SK-N-SH treated with all-trans-retinoic acid at 6 μM for 48 hours (cell line): ENCODE data around the gene SARS1.

Experiments
- ATAC-seq: fragments of 200-7000 bp; cut with Tn5 transposase; 3 replicates; pipeline ENCODE4 v1.9.1; 2020; ENCODE audit warnings: mild to moderate bottlenecking, moderate library complexity
- BACH2 ChIP-seq: fragments of 250-450 bp; sonication (Bioruptor Pico); IDR thresholded peaks from 2 replicates; pipeline ENCODE4 v1.9.0; 2021; ENCODE audit warnings: mild to moderate bottlenecking, borderline replicate concordance
- CSRNP3 ChIP-seq: fragments of 250-450 bp; sonication (Bioruptor Pico); IDR thresholded peaks from 2 replicates; pipeline ENCODE4 v1.5.1; 2021; ENCODE audit warnings: mild to moderate bottlenecking, moderate library complexity
- ESRRG ChIP-seq: fragments of 250-450 bp; sonication (Bioruptor Pico); IDR thresholded peaks from 2 replicates; pipeline ENCODE4 v1.6.1; 2021; ENCODE audit warnings: mild to moderate bottlenecking
- GLIS3 ChIP-seq: fragments of 250-450 bp; sonication (Bioruptor Pico); IDR thresholded peaks from 2 replicates; pipeline ENCODE4 v1.5.0; 2020; ENCODE audit warnings: mild to moderate bottlenecking, moderate library complexity
- OSR1 ChIP-seq: fragments of 250-450 bp; sonication (Bioruptor Pico); IDR thresholded peaks from 2 replicates; pipeline ENCODE4 v1.8.0; 2022; ENCODE audit warnings: moderate library complexity, mild to moderate bottlenecking, inconsistent platforms
- PATZ1 ChIP-seq: fragments of 250-450 bp; sonication (Bioruptor Pico); IDR thresholded peaks from 2 replicates; pipeline ENCODE4 v1.8.0; 2020; ENCODE audit warnings: mild to moderate bottlenecking, moderate library complexity, borderline replicate concordance
- POU6F1 ChIP-seq: fragments of 250-450 bp; sonication (Bioruptor Pico); IDR thresholded peaks from 2 replicates; pipeline ENCODE4 v1.8.0; 2021; ENCODE audit warnings: low read depth, mild to moderate bottlenecking, moderate library complexity, borderline replicate concordance
- PPARA ChIP-seq: fragments of 250-450 bp; sonication (Bioruptor Pico); IDR thresholded peaks from 2 replicates; pipeline ENCODE4 v1.5.0; 2020; ENCODE audit warnings: mild to moderate bottlenecking, borderline replicate concordance
- RARB ChIP-seq: fragments of 250-450 bp; sonication (Bioruptor Pico); IDR thresholded peaks from 2 replicates; pipeline ENCODE4 v1.8.0; 2021; ENCODE audit warnings: mild to moderate bottlenecking, moderate library complexity
- SNAI2 ChIP-seq: fragments of 250-450 bp; sonication (Bioruptor Pico); IDR thresholded peaks from 2 replicates; pipeline ENCODE4 v1.5.0; 2020; ENCODE audit warnings: mild to moderate bottlenecking, moderate library complexity
- TCF4 ChIP-seq: fragments of 250-450 bp; sonication (Bioruptor Pico); IDR thresholded peaks from 2 replicates; pipeline ENCODE4 v1.8.0; 2021; ENCODE audit warnings: mild to moderate bottlenecking, moderate library complexity, borderline replicate concordance
- TOX ChIP-seq: fragments of 250-450 bp; sonication (Bioruptor Pico); IDR thresholded peaks from 2 replicates; pipeline ENCODE4 v1.8.0; 2021; ENCODE audit warnings: mild to moderate bottlenecking, moderate library complexity, borderline replicate concordance
- TSHZ2 ChIP-seq: fragments of 250-450 bp; sonication (Bioruptor Pico); IDR thresholded peaks from 2 replicates; pipeline ENCODE4 v1.5.0; 2020; ENCODE audit warnings: mild to moderate bottlenecking, moderate library complexity
- ZC3H10 ChIP-seq: fragments of 250-450 bp; sonication (Bioruptor Pico); IDR thresholded peaks from 2 replicates; pipeline ENCODE4 v1.5.1; 2021; ENCODE audit warnings: mild to moderate bottlenecking, moderate library complexity
- ZFP3 ChIP-seq: fragments of 250-450 bp; sonication (Bioruptor Pico); IDR thresholded peaks from 2 replicates; pipeline ENCODE4 v1.5.0; 2020; ENCODE audit warnings: mild to moderate bottlenecking, moderate library complexity
- ZFP30 ChIP-seq: fragments of 450-650 bp; formaldehyde crosslinking; IDR thresholded peaks from 2 replicates; pipeline ENCODE4 v1.5.0; 2022; ENCODE audit warnings: mild to moderate bottlenecking, moderate library complexity
- ZNF565 ChIP-seq: fragments of 450-650 bp; formaldehyde crosslinking; conservative IDR thresholded peaks from 2 replicates; pipeline ENCODE4 v1.5.0; 2020; ENCODE audit warnings: low read depth, mild to moderate bottlenecking, moderate library complexity
- ZNF70 ChIP-seq: fragments of 450-650 bp; formaldehyde crosslinking; IDR thresholded peaks from 2 replicates; pipeline ENCODE4 v1.5.0; 2020; ENCODE audit warnings: mild to moderate bottlenecking, moderate library complexity
- ZNF8 ChIP-seq: fragments of 450-650 bp; formaldehyde crosslinking; IDR thresholded peaks from 2 replicates; pipeline ENCODE4 v1.5.0; 2020; ENCODE audit warnings: mild to moderate bottlenecking, moderate library complexity

SARS1 gene

GRCh38 chr1:109199710-109200109 is 14.0 kb upstream of the SARS1 start:
- TF ChIP-seq PATZ1 (CRISPR knock-in tag), result no peak
- TF ChIP-seq CSRNP3 (CRISPR knock-in tag), result no peak
- no peak for TF ChIP-seq TOX (CRISPR knock-in tag)
- TF ChIP-seq TSHZ2 (CRISPR knock-in tag), result no peak
- no peak for TF ChIP-seq PPARA (CRISPR knock-in tag)
- TF ChIP-seq ZFP30 (CRISPR knock-in tag), result no peak
- no peak for ATAC-seq

GRCh38 chr1:109201123-109201703 is 12.5 kb upstream of the SARS1 start:
- TF ChIP-seq BACH2 (CRISPR knock-in tag) (no peak), POU6F1 (CRISPR knock-in tag) (no peak), OSR1 (CRISPR knock-in tag) (no peak), TOX (CRISPR knock-in tag) (no peak), ESRRG (no peak), ZNF70 (CRISPR knock-in tag) (no peak), CSRNP3 (CRISPR knock-in tag) (no peak), ZC3H10 (CRISPR knock-in tag) (no peak), SNAI2 (CRISPR knock-in tag) (no peak), TCF4 (CRISPR knock-in tag) (no peak), ZFP3 (CRISPR knock-in tag) (no peak)
- TF ChIP-seq, all 23 proteins: peak for 0
- peak; percentile 26 for ATAC-seq

- no peak for ATAC-seq
- TF ChIP-seq POU6F1 (CRISPR knock-in tag) (no peak), ZNF565 (CRISPR knock-in tag) (no peak), PATZ1 (CRISPR knock-in tag) (no peak), ZNF70 (CRISPR knock-in tag) (no peak), ZNF8 (CRISPR knock-in tag) (no peak), RARB (CRISPR knock-in tag) (no peak), GLIS3 (CRISPR knock-in tag) (no peak), ZC3H10 (CRISPR knock-in tag) (no peak), ZFP30 (CRISPR knock-in tag) (no peak), TCF4 (CRISPR knock-in tag) (no peak), CSRNP3 (CRISPR knock-in tag) (no peak), BACH2 (CRISPR knock-in tag) (no peak), ZFP3 (CRISPR knock-in tag) (no peak)
Observed at GRCh38 chr1:109204484-109204883, 9.2 kb upstream of the SARS1 start.
